GM23248 (cell line): ENCODE data around the gene MYLIP.

Source experiments
- EZH2 ChIP-seq: fragments of 200-600 bp; sonication (generic); IDR thresholded peaks from 2 replicates; pipeline ENCODE4 v1.6.1; 2018; ENCODE audit warnings: antibody characterized with exemption, mild to moderate bottlenecking; ENCODE audit not compliant: insufficient read depth, poor library complexity, severe bottlenecking
- EZH2phosphoT487 ChIP-seq: fragments of 200-600 bp; sonication (generic); IDR thresholded peaks from 2 replicates; pipeline ENCODE4 v1.6.1; 2018; ENCODE audit warnings: antibody characterized with exemption, moderate library complexity, mild to moderate bottlenecking, low read depth; ENCODE audit not compliant: insufficient read depth

DNA sequence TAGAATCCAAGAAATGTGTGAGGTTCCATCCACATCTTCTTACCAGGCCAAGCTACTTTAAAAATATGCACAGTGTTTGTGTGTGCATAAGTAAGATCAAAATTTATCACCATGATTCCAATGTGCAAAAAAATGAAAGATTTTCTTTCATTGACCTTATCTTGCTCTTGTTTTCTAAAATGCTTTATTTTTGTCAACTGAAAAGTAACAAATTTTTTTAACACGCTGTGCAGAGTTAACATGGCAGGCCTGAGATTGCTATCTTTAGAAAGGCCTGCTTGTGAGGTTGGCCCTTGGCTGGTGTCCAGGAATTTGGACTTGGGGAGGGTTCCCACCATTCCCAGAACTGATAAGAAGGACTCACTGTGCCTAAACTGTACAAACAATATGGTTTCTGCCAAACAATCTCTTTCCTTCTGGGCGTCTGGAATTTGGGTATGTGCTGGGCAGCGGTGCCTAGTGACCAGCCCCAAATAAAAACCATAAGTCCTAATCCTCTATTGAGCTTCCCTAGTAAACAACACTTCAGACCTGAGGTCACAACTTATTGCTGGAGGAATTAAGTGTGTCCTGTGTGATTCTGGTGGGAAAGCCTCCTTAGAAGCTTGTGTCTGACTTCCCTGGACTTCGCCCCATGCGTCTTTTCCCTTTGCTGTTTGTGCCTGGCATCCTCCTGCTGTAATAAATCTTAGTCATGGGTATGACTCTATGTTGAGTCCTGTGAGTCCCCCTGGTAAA is 19.8 kb upstream of the MYLIP start:
- TF ChIP-seq EZH2phosphoT487 = no peak
- TF ChIP-seq EZH2 = no peak
